GM12878 (cell line): ENCODE results near the gene WFIKKN1. TPM values are rescaled to one million over a fixed set of nuclear protein-coding genes. Genes with fewer than 3 reads are reported as not detected.

Experiments
- ATAC-seq: fragments of 200-7000 bp; cut with Tn5 transposase; 3 replicates; pipeline ENCODE4 v1.9.1; 2020; ENCODE audit warnings: mild to moderate bottlenecking, moderate library complexity
- BruUV-seq: library from RNA; stranded (reverse); fragments of 400-500 nt; replicated peaks from 2 replicates; lab custom pipeline; 2021; lab: Mats Ljungman, UMichigan
- CTCF ChIA-PET: fragments of 300-600 bp; sonication (Branson Sonifier 250); formaldehyde crosslinking; extraction: SDS; loops from one replicate; lab custom pipeline; 2021; ENCODE audit warnings: inconsistent platforms; lab: Yijun Ruan, JAX
- POLR2A ChIA-PET: fragments of 350-600 bp; formaldehyde crosslinking; extraction: SDS; loops from one replicate; lab custom pipeline; 2021; ENCODE audit warnings: inconsistent platforms; lab: Charles Lee
- RAD21 ChIA-PET: fragments of 300-600 bp; sonication (Branson Sonifier 250); formaldehyde crosslinking; loops from one replicate; lab custom pipeline; 2023; ENCODE audit warnings: antibody characterized with exemption; ENCODE audit not compliant: unreplicated experiment; lab: Charles Lee
- SMC1A ChIA-PET: fragments of 300-600 bp; sonication (Branson Sonifier 250); formaldehyde crosslinking; loops from one replicate; lab custom pipeline; 2023; ENCODE audit not compliant: unreplicated experiment, uncharacterized antibody; lab: Charles Lee
- DNase-seq: peaks from one replicate; pipeline ENCODE4 v3.0.0-alpha.2; 2011; ENCODE audit warnings: low read depth, low spot score
- FAIRE-seq: peaks from 3 replicates; lab custom pipeline; 2011; peaks lifted over from hg19 to GRCh38; lab: Jason Lieb, UNC
- H2AFZ ChIP-seq: 2 replicates; pipeline ENCODE4 v1.6.0; 2011; ENCODE audit warnings: low read depth, low read length, control low read depth; ENCODE audit not compliant: control insufficient read depth
- H3K27ac ChIP-seq: 2 replicates; pipeline ENCODE4 v1.5.1; 2011; ENCODE audit warnings: control low read depth; ENCODE audit not compliant: control insufficient read depth, insufficient read depth
- H3K27me3 ChIP-seq, 2 experiments: replicated peaks in 1 of 2; 2 replicates each; pipeline versions ENCODE4 v1.6.0 to v1.6.1; 2011; ENCODE audit warnings: low read length in 1 of 2; ENCODE audit not compliant: control insufficient read depth in 2 of 2, insufficient read depth in 2 of 2
- H3K36me3 ChIP-seq, 2 experiments: 2 replicates each; pipeline ENCODE4 v1.5.1; 2011; ENCODE audit warnings: low read length in 1 of 2; ENCODE audit not compliant: control insufficient read depth in 2 of 2, insufficient read depth in 2 of 2
- H3K4me1 ChIP-seq: 2 replicates; pipeline ENCODE4 v1.6.1; 2011; ENCODE audit warnings: mild to moderate bottlenecking, low read length, moderate library complexity, mixed read lengths; ENCODE audit not compliant: control insufficient read depth, insufficient read depth
- H3K4me2 ChIP-seq: 2 replicates; pipeline ENCODE4 v1.6.0; 2011; ENCODE audit warnings: control low read depth; ENCODE audit not compliant: control insufficient read depth, insufficient read depth
- H3K4me3 ChIP-seq: fragments of 200-600 bp; sonication (generic); 2 replicates; pipeline ENCODE4 v1.5.1; 2016
- H3K79me2 ChIP-seq: 2 replicates; pipeline ENCODE4 v1.6.0; 2011; ENCODE audit warnings: low read length; ENCODE audit not compliant: control insufficient read depth, insufficient read depth
- H3K9ac ChIP-seq: 2 replicates; pipeline ENCODE4 v1.8.0; 2011; ENCODE audit warnings: low read length, control low read depth, mixed read lengths; ENCODE audit not compliant: control insufficient read depth, insufficient read depth
- H3K9me3 ChIP-seq: replicated peaks from 3 replicates; pipeline ENCODE4 v1.5.1; 2011; ENCODE audit warnings: mild to moderate bottlenecking, low read length; ENCODE audit not compliant: control insufficient read depth, insufficient read depth
- H4K20me1 ChIP-seq: 2 replicates; pipeline ENCODE4 v1.6.0; 2011; ENCODE audit not compliant: control insufficient read depth, insufficient read depth
- EP300 ChIP-seq, 2 experiments: fragments of 150-350 bp in 1 of 2; IDR thresholded peaks; 2 replicates each; pipeline ENCODE4 v1.6.1; 2011 to 2012; ENCODE audit warnings: low read depth in 2 of 2, low read length in 2 of 2, borderline replicate concordance in 1 of 2, improper control_type of control experiment in 1 of 2, inconsistent platforms in 1 of 2; ENCODE audit not compliant: control insufficient read depth in 1 of 2
- GATAD2B ChIP-seq: fragments of 450-650 bp; conservative IDR thresholded peaks from 2 replicates; pipeline ENCODE4 v1.6.1; 2017; ENCODE audit warnings: low read depth, mild to moderate bottlenecking, moderate library complexity
- HDGF ChIP-seq: fragments of 450-650 bp; IDR thresholded peaks from 2 replicates; pipeline ENCODE4 v1.6.1; 2016; ENCODE audit warnings: antibody characterized with exemption
- IKZF2 ChIP-seq, 2 experiments: fragments of 450-650 bp; IDR thresholded peaks; 2 replicates each; pipeline ENCODE4 v1.6.1; 2017; ENCODE audit warnings: mild to moderate bottlenecking in 2 of 2, moderate library complexity in 2 of 2
- KAT2A ChIP-seq: conservative IDR thresholded peaks from 2 replicates; pipeline ENCODE4 v1.6.1; 2011; ENCODE audit warnings: low read depth, low read length; ENCODE audit not compliant: control insufficient read depth
- RCOR1 ChIP-seq: conservative IDR thresholded peaks from 2 replicates; pipeline ENCODE4 v1.6.1; 2012; ENCODE audit warnings: low read depth, low read length, improper control_type of control experiment
- RUNX3 ChIP-seq: IDR thresholded peaks from 2 replicates; pipeline ENCODE4 v1.6.1; 2012; ENCODE audit warnings: low read length, inconsistent platforms
- SP1 ChIP-seq: IDR thresholded peaks from one replicate; pipeline ENCODE4 v1.6.1; 2011; ENCODE audit warnings: low read depth, low read length
- SREBF1 ChIP-seq: IDR thresholded peaks from 2 replicates; pipeline ENCODE4 v1.6.1; 2012; ENCODE audit warnings: mild to moderate bottlenecking, low read length
- YY1 ChIP-seq: IDR thresholded peaks from 2 replicates; pipeline ENCODE4 v1.6.1; 2011; ENCODE audit warnings: low read depth, mild to moderate bottlenecking, low read length
- WGBS: methylation state at CpG from one replicate; pipeline ENCODE4 v1.1.6; 2016; ENCODE audit warnings: low lambda C conversion rate; ENCODE audit not compliant: insufficient replicate concordance, insufficient coverage; ENCODE audit errors: missing lambda C conversion rate; 5-methylcytosine and 5-hydroxymethylcytosine counted together
- in situ Hi-C: fragments of 300-500 bp; cut with MboI; formaldehyde crosslinking; loops from 9 replicates; pipeline ENCODE4 v1.14.3; 2018; ENCODE audit warnings: mixed read lengths
- intact Hi-C: fragments of 100-400 bp; cut with micrococcal nuclease; formaldehyde crosslinking; loops from one replicate; pipeline ENCODE4 v1.14.2; 2022; ENCODE audit not compliant: unreplicated experiment
- polyA plus RNA-seq, 11 experiments: library from polyadenylated mRNA; depleted of rRNA in 4 of 11; unstranded in 6 of 11; stranded (reverse) in 5 of 11; fragments of >200 nt; fragmentation: Nextera tagmentation in 4 of 11; fragmentation: Illumina TruSeq in 1 of 11; extraction: Ambion mirVana in 4 of 11; extraction: Trizol in 1 of 11; gene quantifications; 1 replicate in 1 of 11; 2 replicates in 10 of 11; pipeline versions ENCODE4 v1.2.1 to v1.2.3, GENCODE V29; 2011 to 2016; ENCODE audit warnings: inconsistent platforms in 2 of 11, missing spikeins in 2 of 11, low read depth in 1 of 11
- total RNA-seq, 4 experiments: library from RNA; depleted of rRNA in 3 of 4; stranded (reverse); fragments of >200 nt in 3 of 4; fragmentation: Illumina TruSeq in 1 of 4; extraction: Trizol in 1 of 4; gene quantifications; 2 replicates each; pipeline versions ENCODE4 v1.2.1 to v1.2.3, GENCODE V29; 2013 to 2021
- TF ChIP-seq, protein P1 (sequence below): fragments of 450-650 bp; IDR thresholded peaks from 2 replicates; pipeline ENCODE4 v1.6.1; 2016; ENCODE audit warnings: mild to moderate bottlenecking

Gene WFIKKN1
- total and polyA plus RNA-seq, 10 of the 15 experiments (the other 5 are each of a cell fraction or from before 2014, with no cell fraction given), result 0.01 to 0.41 (median 0.05) TPM; not detected in 2

DNA sequence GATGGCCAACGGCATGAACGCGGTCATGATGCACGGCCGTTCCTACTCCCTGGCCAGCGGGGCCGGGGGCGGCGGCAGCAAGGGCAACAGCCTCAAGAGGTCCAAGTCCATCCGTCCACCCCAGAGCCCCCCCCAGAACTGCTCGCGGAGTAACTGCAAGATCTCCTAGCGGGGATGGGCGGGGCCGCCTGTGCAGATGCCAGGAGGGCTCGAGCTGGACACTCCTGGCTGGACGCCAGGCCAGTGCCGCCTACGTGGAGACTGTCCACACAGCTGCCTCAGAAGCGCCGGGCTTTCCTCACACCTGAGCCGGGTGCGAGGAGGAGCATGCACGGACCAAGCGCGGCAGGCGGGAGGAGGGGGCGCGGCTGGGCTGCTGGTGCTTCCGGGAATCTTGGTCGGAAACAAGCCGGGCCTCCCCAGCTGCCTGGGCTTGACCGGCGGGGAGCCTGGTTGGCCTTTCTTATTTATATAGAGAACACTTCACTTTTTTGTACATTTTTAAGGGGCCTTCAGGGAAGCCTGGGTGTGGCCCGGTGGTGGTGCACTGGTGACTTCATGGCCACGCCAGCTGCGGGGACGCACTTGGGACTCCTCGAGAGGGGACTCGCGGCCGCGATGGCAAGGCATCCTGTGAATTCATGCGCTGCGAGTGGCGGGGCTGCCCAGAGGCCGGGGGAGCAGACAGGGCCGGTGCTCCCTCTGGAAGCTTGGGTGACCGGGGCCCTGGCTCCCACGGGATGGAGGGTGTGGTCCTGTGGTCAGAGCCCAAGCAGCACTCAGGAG, 3.1 kb upstream of the WFIKKN1 start:
- BruUV-seq, result no TSS peak
- H3K4me1 ChIP-seq, result no peaks in the 10 kb centered on the region
- POLR2A ChIA-PET, result no interaction called here
- no peak overlapping the region for H3K27ac ChIP-seq
- FAIRE-seq (no peak), DNase-seq (no peak), ATAC-seq (no peak)
- in situ Hi-C loops (no loop called here), intact Hi-C loops (no loop called here)
- no peak overlapping the region for H3K9ac ChIP-seq
- no peaks in the 10 kb centered on the region for H3K79me2 ChIP-seq
- no peak overlapping the region for H3K4me3 ChIP-seq
- 92% methylated on average over 39 of the region's 50 CpGs for WGBS
- H3K9me3 ChIP-seq, result no peaks in the 10 kb centered on the region
- no peaks in the 10 kb centered on the region for H3K27me3 ChIP-seq
- no peak overlapping the region for H3K4me2 ChIP-seq
- CTCF ChIA-PET, result no interaction called here
- no peaks in the 10 kb centered on the region; a peak in 1 of 4 replicates for H3K36me3 ChIP-seq
- SMC1A ChIA-PET, result no interaction called here
- RAD21 ChIA-PET, result no interaction called here
- no peak for TF ChIP-seq IKZF2 (IDR thresholded peaks at IDR 0.05)
- TF ChIP-seq KAT2A, result no peak
- H2AFZ ChIP-seq, result no peak overlapping the region
- H4K20me1 ChIP-seq, result no peaks in the 10 kb centered on the region; the same call in 1 of the 2 replicates

GRCh38 chr16:628321-629061, 2.3 kb upstream of the WFIKKN1 start:
- H3K79me2 ChIP-seq, result no peaks in the 10 kb centered on the region
- ChIA-PET SMC1A (no interaction called here), RAD21 (no interaction called here), CTCF (no interaction called here), POLR2A (no interaction called here)
- H3K9me3 ChIP-seq, result no peaks in the 10 kb centered on the region
- H3K4me1 ChIP-seq, result no peaks in the 10 kb centered on the region
- no peak for ATAC-seq
- no peak for FAIRE-seq
- DNase-seq, result no peak
- H3K27me3 ChIP-seq, result no peaks in the 10 kb centered on the region
- no peak overlapping the region for H3K9ac ChIP-seq
- no peak overlapping the region for H3K27ac ChIP-seq
- in situ Hi-C loops (no loop called here), intact Hi-C loops (no loop called here)
- H2AFZ ChIP-seq, result no peak overlapping the region
- no peaks in the 10 kb centered on the region; a peak in 1 of 4 replicates for H3K36me3 ChIP-seq
- H3K4me2 ChIP-seq, result no peak overlapping the region
- H4K20me1 ChIP-seq, result no peaks in the 10 kb centered on the region; the same call in 1 of the 2 replicates
- no TSS peak for BruUV-seq
- WGBS, result 83% methylated on average over 33 of the region's 33 CpGs
- no peak overlapping the region for H3K4me3 ChIP-seq
- no peak for TF ChIP-seq RCOR1
- no peak for TF ChIP-seq EP300 (IDR thresholded peaks at IDR 0.05; ENCODE audit: borderline replicate concordance in 1 of 2, control insufficient read depth in 1 of 2, low read depth in 2 of 2, low read length in 2 of 2)
- TF ChIP-seq, protein P1, sequence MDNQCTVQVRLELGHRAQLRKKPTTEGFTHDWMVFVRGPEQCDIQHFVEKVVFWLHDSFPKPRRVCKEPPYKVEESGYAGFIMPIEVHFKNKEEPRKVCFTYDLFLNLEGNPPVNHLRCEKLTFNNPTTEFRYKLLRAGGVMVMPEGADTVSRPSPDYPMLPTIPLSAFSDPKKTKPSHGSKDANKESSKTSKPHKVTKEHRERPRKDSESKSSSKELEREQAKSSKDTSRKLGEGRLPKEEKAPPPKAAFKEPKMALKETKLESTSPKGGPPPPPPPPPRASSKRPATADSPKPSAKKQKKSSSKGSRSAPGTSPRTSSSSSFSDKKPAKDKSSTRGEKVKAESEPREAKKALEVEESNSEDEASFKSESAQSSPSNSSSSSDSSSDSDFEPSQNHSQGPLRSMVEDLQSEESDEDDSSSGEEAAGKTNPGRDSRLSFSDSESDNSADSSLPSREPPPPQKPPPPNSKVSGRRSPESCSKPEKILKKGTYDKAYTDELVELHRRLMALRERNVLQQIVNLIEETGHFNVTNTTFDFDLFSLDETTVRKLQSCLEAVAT, result no peak
- TF ChIP-seq YY1, result no peak
- TF ChIP-seq GATAD2B, result no peak
- no peak for TF ChIP-seq SREBF1
- no peak for TF ChIP-seq RUNX3
- no peak for TF ChIP-seq HDGF
- no peak for TF ChIP-seq SP1
